ENCODE measurements around the gene SPACA4.

Gene SPACA4

DNA sequence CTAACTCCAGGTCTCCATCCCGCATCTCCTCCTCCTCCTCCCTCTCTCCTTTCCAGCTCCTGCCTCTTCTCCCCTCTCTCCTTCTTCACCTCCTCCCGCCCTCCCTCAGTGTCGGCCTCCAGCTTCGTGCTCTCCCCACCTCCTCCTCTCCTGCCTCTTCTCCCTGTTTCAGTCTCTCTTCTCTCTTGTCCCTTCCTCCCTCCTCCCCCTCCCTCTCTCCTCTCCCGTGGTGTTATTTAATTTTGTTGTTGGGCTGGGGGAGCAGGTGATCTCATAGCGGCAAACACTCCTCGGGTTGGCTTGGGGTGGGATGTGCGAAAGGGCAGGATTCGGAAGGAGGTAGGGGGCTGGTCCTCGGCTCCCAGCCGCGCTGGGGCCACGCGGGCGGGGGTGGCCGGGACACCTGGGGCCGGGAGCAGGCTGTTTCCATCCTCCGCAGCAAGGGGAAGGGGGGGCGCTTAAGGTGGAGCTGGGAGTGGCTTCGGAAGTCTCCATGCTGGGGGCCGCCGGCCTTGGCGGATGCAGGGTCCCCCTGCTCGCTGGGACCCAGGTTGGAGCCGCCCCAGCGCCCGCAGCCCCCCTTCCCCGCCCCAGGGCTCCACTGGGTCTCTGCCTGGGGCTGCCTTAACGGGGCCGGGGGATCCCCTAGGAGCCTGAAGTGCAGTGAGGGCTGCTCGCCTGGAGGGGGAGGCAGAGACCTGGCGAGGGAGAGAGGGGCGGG is 39.6 kb downstream of the SPACA4 start, which contains the start of gene CA11:
Gene CA11, minus strand, starts transcription at position 187 of the 721 bp plus-strand sequence. CDS start 555 bp downstream, outside the sequence.
- TF ChIP-seq, protein P1, sequence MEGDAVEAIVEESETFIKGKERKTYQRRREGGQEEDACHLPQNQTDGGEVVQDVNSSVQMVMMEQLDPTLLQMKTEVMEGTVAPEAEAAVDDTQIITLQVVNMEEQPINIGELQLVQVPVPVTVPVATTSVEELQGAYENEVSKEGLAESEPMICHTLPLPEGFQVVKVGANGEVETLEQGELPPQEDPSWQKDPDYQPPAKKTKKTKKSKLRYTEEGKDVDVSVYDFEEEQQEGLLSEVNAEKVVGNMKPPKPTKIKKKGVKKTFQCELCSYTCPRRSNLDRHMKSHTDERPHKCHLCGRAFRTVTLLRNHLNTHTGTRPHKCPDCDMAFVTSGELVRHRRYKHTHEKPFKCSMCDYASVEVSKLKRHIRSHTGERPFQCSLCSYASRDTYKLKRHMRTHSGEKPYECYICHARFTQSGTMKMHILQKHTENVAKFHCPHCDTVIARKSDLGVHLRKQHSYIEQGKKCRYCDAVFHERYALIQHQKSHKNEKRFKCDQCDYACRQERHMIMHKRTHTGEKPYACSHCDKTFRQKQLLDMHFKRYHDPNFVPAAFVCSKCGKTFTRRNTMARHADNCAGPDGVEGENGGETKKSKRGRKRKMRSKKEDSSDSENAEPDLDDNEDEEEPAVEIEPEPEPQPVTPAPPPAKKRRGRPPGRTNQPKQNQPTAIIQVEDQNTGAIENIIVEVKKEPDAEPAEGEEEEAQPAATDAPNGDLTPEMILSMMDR (IDR thresholded peaks at IDR 0.05): peak; percentile 59

GRCh38 chr19:48646722-48647216 is 40.2 kb downstream of the SPACA4 start:
- TF ChIP-seq, protein P1 (IDR thresholded peaks at IDR 0.05): no peak

DNA sequence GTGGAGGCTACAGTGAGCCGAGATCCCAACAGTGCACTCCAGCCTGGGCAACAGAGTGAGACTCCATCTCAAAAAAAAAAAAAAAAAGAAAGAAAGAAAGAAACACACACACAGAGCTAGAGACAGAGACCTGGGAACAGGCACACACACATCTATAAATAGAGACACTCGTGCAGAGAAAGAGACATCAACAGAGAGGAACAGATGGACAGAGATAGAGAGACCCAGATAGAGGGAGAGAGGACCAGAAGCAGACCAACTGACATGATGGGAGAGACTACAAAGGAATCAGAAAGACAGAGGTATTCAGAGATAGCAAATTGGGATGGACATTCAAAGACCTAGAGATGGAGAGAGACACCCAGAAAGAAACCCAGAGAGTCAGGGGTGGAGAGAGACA is 41.6 kb downstream of the SPACA4 start:
- TF ChIP-seq, protein P1 (IDR thresholded peaks at IDR 0.05): no peak

DNA sequence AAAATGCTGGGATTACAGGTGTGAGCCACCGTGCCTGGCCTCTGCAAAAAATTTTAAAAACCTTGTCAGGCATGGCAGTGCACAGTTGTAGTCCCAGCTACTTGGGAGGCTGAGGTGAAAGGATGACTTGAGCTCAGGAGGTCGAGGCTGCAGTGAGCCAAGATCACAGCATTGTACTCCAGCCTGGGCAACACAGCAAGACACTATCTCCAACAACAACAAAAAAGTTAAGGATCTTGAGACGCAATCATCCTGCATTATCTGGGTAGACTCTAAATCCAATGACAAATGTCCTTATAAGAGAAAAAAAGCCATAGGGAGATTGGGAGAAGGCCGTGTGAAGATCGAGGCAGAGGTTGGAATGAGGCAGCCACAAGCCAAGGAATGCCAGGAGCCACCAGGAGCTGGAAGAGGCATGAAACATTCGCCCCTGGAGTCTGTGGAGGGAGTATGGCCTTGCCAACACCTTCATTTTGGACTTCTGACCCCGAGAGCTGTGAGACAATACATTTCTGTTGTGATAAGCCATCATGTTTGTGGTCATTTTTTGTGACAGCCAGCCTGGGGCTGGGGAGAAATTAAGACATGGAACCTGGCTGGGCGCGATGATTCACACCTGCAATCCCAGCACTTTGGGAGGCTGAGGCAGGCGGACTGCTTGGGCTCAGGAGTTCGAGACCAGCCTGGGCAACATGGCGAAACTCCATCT is 44.6 kb downstream of the SPACA4 start:
- TF ChIP-seq, protein P1 (IDR thresholded peaks at IDR 0.05): no peak

GRCh38 chr19:48651683-48652048 is 45.1 kb downstream of the SPACA4 start:
- TF ChIP-seq, protein P1 (IDR thresholded peaks at IDR 0.05): no peak

GRCh38 chr19:48654299-48655059 is 47.9 kb downstream of the SPACA4 start:
- TF ChIP-seq, protein P1 (IDR thresholded peaks at IDR 0.05): no peak

GRCh38 chr19:48656840-48657474 is 50.4 kb downstream of the SPACA4 start:
- TF ChIP-seq, protein P1 (IDR thresholded peaks at IDR 0.05): no peak
